A549 (cell line): ENCODE measurements around the gene RAP1GDS1. TPM values are rescaled to one million over a fixed set of nuclear protein-coding genes. Genes with fewer than 3 reads are reported as not detected.

Source experiments
- ATAC-seq, 2 experiments: fragments of 200-7000 bp in 1 of 2; fragments of >200 bp in 1 of 2; cut with Nextera tagmentation in 1 of 2; cut with Tn5 transposase in 1 of 2; 3 replicates each; pipeline versions ENCODE4 v1.8.0 to v1.9.1; 2018 to 2020; ENCODE audit warnings: mild to moderate bottlenecking in 1 of 2, moderate library complexity in 1 of 2
- CTCF ChIA-PET: fragments of 300-600 bp; sonication (Branson Sonifier 250); formaldehyde crosslinking; extraction: SDS; loops from one replicate; lab custom pipeline; 2021; ENCODE audit warnings: antibody characterized with exemption, inconsistent platforms; lab: Yijun Ruan, JAX
- POLR2A ChIA-PET: fragments of 350-600 bp; formaldehyde crosslinking; extraction: SDS; loops from one replicate; lab custom pipeline; 2021; ENCODE audit warnings: antibody characterized with exemption, inconsistent platforms; lab: Yijun Ruan, JAX
- DNase-seq, 2 experiments: peaks; one replicate each; pipeline versions ENCODE4 v3.0.0 to v3.0.0-alpha.2; 2011 to 2016; ENCODE audit warnings: low read depth in 1 of 2, low spot score in 1 of 2
- FAIRE-seq: peaks from 2 replicates; lab custom pipeline; 2011; peaks lifted over from hg19 to GRCh38; lab: Jason Lieb, UNC
- H3K27ac ChIP-seq, 2 experiments: fragments of >200 bp; sonication (Bioruptor Twin); formaldehyde crosslinking; 3 replicates each; pipeline ENCODE4 v1.5.1; 2016 to 2017
- H3K4me1 ChIP-seq: fragments of >200 bp; sonication (Bioruptor Twin); formaldehyde crosslinking; 3 replicates; pipeline ENCODE4 v1.6.1; 2016
- H3K4me2 ChIP-seq: fragments of >200 bp; sonication (Bioruptor Twin); formaldehyde crosslinking; 3 replicates; pipeline ENCODE4 v1.6.1; 2016
- H3K4me3 ChIP-seq: fragments of >200 bp; sonication (Bioruptor Twin); formaldehyde crosslinking; 3 replicates; pipeline ENCODE4 v1.5.1; 2016
- H3K9me3 ChIP-seq: fragments of >200 bp; sonication (Bioruptor Twin); formaldehyde crosslinking; 3 replicates; pipeline ENCODE4 v1.6.1; 2016
- BHLHE40 ChIP-seq: IDR thresholded peaks from 2 replicates; pipeline ENCODE4 v1.6.1; 2012; ENCODE audit warnings: low read depth, low read length, inconsistent platforms
- CBX8 ChIP-seq: fragments of 200-600 bp; sonication (generic); IDR thresholded peaks from 2 replicates; pipeline ENCODE4 v1.6.1; 2016
- CHD4 ChIP-seq: fragments of 200-600 bp; sonication (generic); IDR thresholded peaks from 2 replicates; pipeline ENCODE4 v1.6.1; 2016; ENCODE audit warnings: antibody characterized with exemption, mild to moderate bottlenecking, borderline replicate concordance
- EP300 ChIP-seq, 2 experiments: fragments of >200 bp; sonication (Bioruptor Twin); formaldehyde crosslinking; IDR thresholded peaks; 2 replicates in 1 of 2; 3 replicates in 1 of 2; pipeline ENCODE4 v1.6.1; 2016 to 2017
- FOSB ChIP-seq: fragments of 250-450 bp; sonication (Bioruptor Pico); IDR thresholded peaks from 2 replicates; pipeline ENCODE4 v1.5.0; 2020; ENCODE audit warnings: mild to moderate bottlenecking, moderate library complexity
- HEYL ChIP-seq: fragments of 250-450 bp; sonication (Bioruptor Pico); IDR thresholded peaks from 2 replicates; pipeline ENCODE4 v1.8.0; 2021; ENCODE audit warnings: mild to moderate bottlenecking, moderate library complexity
- HOXA7 ChIP-seq: fragments of 250-450 bp; sonication (Bioruptor Pico); IDR thresholded peaks from 2 replicates; pipeline ENCODE4 v1.5.0; 2020; ENCODE audit warnings: mild to moderate bottlenecking, moderate library complexity
- JUNB ChIP-seq: fragments of >200 bp; sonication (Bioruptor Twin); formaldehyde crosslinking; IDR thresholded peaks from 2 replicates; pipeline ENCODE4 v1.6.1; 2016
- MYC ChIP-seq: IDR thresholded peaks from 2 replicates; pipeline ENCODE4 v1.6.1; 2012; ENCODE audit warnings: mild to moderate bottlenecking, inconsistent platforms, low read length, improper control_type of control experiment, borderline replicate concordance
- NPAS2 ChIP-seq: fragments of 250-450 bp; sonication (Bioruptor Pico); IDR thresholded peaks from 2 replicates; pipeline ENCODE4 v1.8.0; 2022; ENCODE audit warnings: mild to moderate bottlenecking, moderate library complexity, borderline replicate concordance
- PHF8 ChIP-seq: fragments of 200-600 bp; sonication (generic); IDR thresholded peaks from 2 replicates; pipeline ENCODE4 v1.6.1; 2016; ENCODE audit warnings: low read depth, mild to moderate bottlenecking, antibody characterized with exemption, moderate library complexity, borderline replicate concordance
- POLR2AphosphoS2 ChIP-seq: conservative IDR thresholded peaks from 2 replicates; pipeline ENCODE4 v1.6.1; 2012; ENCODE audit warnings: low read length, improper control_type of control experiment, inconsistent platforms
- RAD21 ChIP-seq, 2 experiments: fragments of >200 bp in 1 of 2; sonication (Bioruptor Twin) in 1 of 2; formaldehyde crosslinking in 1 of 2; IDR thresholded peaks in 1 of 2; conservative IDR thresholded peaks in 1 of 2; 2 replicates in 1 of 2; 3 replicates in 1 of 2; pipeline ENCODE4 v1.6.1; 2012 to 2018; ENCODE audit warnings: inconsistent platforms in 1 of 2
- RNF2 ChIP-seq: fragments of 200-600 bp; sonication (generic); IDR thresholded peaks from 2 replicates; pipeline ENCODE4 v1.6.1; 2016; ENCODE audit warnings: low read depth, mild to moderate bottlenecking, antibody characterized with exemption, moderate library complexity, borderline replicate concordance
- SREBF2 ChIP-seq: fragments of 450-650 bp; IDR thresholded peaks from 2 replicates; pipeline ENCODE4 v1.6.1; 2014; ENCODE audit warnings: mild to moderate bottlenecking, moderate library complexity
- TP53 ChIP-seq: fragments of 250-450 bp; sonication (Bioruptor Pico); IDR thresholded peaks from 2 replicates; pipeline ENCODE4 v1.5.0; 2021; ENCODE audit warnings: mild to moderate bottlenecking, moderate library complexity
- WGBS: methylation state at CpG from one replicate; pipeline ENCODE4 v1.1.6; 2017; ENCODE audit errors: missing lambda C conversion rate; 5-methylcytosine and 5-hydroxymethylcytosine counted together
- polyA plus RNA-seq, 4 experiments: library from polyadenylated mRNA; depleted of rRNA in 3 of 4; stranded (reverse); fragments of >200 nt; fragmentation: RNase III in 1 of 4; extraction: RNeasy Plus Mini Kit Qiagen cat#74134 plus additional on column Dnase treatment in 1 of 4; gene quantifications; 2 replicates in 3 of 4; 3 replicates in 1 of 4; pipeline ENCODE4 v1.2.3, GENCODE V29; 2011 to 2017
- TF ChIP-seq, protein P1 (sequence below): fragments of 150-350 bp; IDR thresholded peaks from 2 replicates; pipeline ENCODE4 v1.6.1; 2014; ENCODE audit warnings: low read depth, mild to moderate bottlenecking, low read length
- TF ChIP-seq, protein P2 (sequence below): fragments of 250-450 bp; sonication (Bioruptor Pico); IDR thresholded peaks from 2 replicates; pipeline ENCODE4 v1.5.0; 2020; ENCODE audit warnings: low read depth, mild to moderate bottlenecking, moderate library complexity
- TF ChIP-seq, protein P3 (sequence below): fragments of 200-600 bp; sonication (generic); IDR thresholded peaks from 2 replicates; pipeline ENCODE4 v1.6.1; 2016; ENCODE audit warnings: antibody characterized with exemption, mild to moderate bottlenecking, moderate library complexity

The RAP1GDS1 gene
- polyA plus RNA-seq, 2 of the 4 experiments (the other 2 are of a cell fraction): 29.3 to 31.6 TPM

GRCh38 chr4:98399915-98400314, 138.7 kb downstream of the RAP1GDS1 start:
- ATAC-seq (no peak), FAIRE-seq (no peak), DNase-seq (no peak)
- Histone ChIP-seq H3K4me1 (no peaks in the 10 kb centered on the region), H3K4me2 (no peak overlapping the region), H3K9me3 (no peaks in the 10 kb centered on the region), H3K27ac (no peak overlapping the region), H3K4me3 (no peak overlapping the region)
- TF ChIP-seq, protein P1, sequence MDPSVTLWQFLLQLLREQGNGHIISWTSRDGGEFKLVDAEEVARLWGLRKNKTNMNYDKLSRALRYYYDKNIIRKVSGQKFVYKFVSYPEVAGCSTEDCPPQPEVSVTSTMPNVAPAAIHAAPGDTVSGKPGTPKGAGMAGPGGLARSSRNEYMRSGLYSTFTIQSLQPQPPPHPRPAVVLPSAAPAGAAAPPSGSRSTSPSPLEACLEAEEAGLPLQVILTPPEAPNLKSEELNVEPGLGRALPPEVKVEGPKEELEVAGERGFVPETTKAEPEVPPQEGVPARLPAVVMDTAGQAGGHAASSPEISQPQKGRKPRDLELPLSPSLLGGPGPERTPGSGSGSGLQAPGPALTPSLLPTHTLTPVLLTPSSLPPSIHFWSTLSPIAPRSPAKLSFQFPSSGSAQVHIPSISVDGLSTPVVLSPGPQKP: no peak
- no peak for TF ChIP-seq POLR2AphosphoS2
- no peak for TF ChIP-seq CHD4
- no peak for TF ChIP-seq FOSB
- no peak for TF ChIP-seq RAD21 (conservative IDR thresholded peaks at IDR 0.05 in 1 of 2, IDR thresholded peaks at IDR 0.05 in 1 of 2)
- no peak for TF ChIP-seq BHLHE40
- TF ChIP-seq EP300 (IDR thresholded peaks at IDR 0.05): no peak
- TF ChIP-seq TP53 (CRISPR knock-in tag): no peak
- TF ChIP-seq, protein P2, sequence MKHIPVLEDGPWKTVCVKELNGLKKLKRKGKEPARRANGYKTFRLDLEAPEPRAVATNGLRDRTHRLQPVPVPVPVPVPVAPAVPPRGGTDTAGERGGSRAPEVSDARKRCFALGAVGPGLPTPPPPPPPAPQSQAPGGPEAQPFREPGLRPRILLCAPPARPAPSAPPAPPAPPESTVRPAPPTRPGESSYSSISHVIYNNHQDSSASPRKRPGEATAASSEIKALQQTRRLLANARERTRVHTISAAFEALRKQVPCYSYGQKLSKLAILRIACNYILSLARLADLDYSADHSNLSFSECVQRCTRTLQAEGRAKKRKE: no peak
- POLR2A ChIA-PET: no interaction called here
- CTCF ChIA-PET: no interaction called here
- WGBS: 80% methylated on average over 1 of the region's 1 CpG

GRCh38 chr4:98406819-98407218, 145.6 kb downstream of the RAP1GDS1 start:
- Histone ChIP-seq H3K27ac (no peak overlapping the region), H3K4me2 (no peak overlapping the region), H3K9me3 (no peaks in the 10 kb centered on the region), H3K4me1 (no peaks in the 10 kb centered on the region), H3K4me3 (no peak overlapping the region)
- no peak for TF ChIP-seq SREBF2
- no peak for TF ChIP-seq RNF2
- TF ChIP-seq, protein P3, sequence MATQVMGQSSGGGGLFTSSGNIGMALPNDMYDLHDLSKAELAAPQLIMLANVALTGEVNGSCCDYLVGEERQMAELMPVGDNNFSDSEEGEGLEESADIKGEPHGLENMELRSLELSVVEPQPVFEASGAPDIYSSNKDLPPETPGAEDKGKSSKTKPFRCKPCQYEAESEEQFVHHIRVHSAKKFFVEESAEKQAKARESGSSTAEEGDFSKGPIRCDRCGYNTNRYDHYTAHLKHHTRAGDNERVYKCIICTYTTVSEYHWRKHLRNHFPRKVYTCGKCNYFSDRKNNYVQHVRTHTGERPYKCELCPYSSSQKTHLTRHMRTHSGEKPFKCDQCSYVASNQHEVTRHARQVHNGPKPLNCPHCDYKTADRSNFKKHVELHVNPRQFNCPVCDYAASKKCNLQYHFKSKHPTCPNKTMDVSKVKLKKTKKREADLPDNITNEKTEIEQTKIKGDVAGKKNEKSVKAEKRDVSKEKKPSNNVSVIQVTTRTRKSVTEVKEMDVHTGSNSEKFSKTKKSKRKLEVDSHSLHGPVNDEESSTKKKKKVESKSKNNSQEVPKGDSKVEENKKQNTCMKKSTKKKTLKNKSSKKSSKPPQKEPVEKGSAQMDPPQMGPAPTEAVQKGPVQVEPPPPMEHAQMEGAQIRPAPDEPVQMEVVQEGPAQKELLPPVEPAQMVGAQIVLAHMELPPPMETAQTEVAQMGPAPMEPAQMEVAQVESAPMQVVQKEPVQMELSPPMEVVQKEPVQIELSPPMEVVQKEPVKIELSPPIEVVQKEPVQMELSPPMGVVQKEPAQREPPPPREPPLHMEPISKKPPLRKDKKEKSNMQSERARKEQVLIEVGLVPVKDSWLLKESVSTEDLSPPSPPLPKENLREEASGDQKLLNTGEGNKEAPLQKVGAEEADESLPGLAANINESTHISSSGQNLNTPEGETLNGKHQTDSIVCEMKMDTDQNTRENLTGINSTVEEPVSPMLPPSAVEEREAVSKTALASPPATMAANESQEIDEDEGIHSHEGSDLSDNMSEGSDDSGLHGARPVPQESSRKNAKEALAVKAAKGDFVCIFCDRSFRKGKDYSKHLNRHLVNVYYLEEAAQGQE: no peak
- TF ChIP-seq NPAS2 (CRISPR knock-in tag): no peak
- TF ChIP-seq MYC: no peak
- no peak for TF ChIP-seq HEYL (CRISPR knock-in tag)
- TF ChIP-seq, protein P1: no peak
- TF ChIP-seq POLR2AphosphoS2: no peak
- no peak for TF ChIP-seq CBX8
- TF ChIP-seq PHF8: no peak
- TF ChIP-seq FOSB: no peak
- no peak for TF ChIP-seq EP300 (IDR thresholded peaks at IDR 0.05)
- no peak for TF ChIP-seq JUNB
- TF ChIP-seq HOXA7: no peak
- DNase-seq (no peak), ATAC-seq (no peak), FAIRE-seq (no peak)
- POLR2A ChIA-PET: no interaction called here
- CTCF ChIA-PET: no interaction called here
- WGBS: 97% methylated on average over 2 of the region's 2 CpGs
